HepG2 (cell line): ENCODE measurements around the gene MPP1. TPM values are rescaled to one million over a fixed set of nuclear protein-coding genes. Genes with fewer than 3 reads are reported as not detected.

Experiments used
- ATAC-seq: fragments of 200-7000 bp; cut with Tn5 transposase; 3 replicates; pipeline ENCODE4 v1.9.1; 2020; ENCODE audit warnings: mild to moderate bottlenecking, moderate library complexity
- BruUV-seq: library from RNA; stranded (reverse); fragments of 400-500 nt; replicated peaks from 2 replicates; lab custom pipeline; 2021; lab: Mats Ljungman, UMichigan
- CTCF ChIA-PET: fragments of 300-600 bp; formaldehyde crosslinking; extraction: SDS; loops from one replicate; lab custom pipeline; 2021; ENCODE audit warnings: low total read pairs, inconsistent platforms, low intra/inter-chr PET ratio; lab: Yijun Ruan, JAX
- POLR2A ChIA-PET: fragments of 350-600 bp; sonication (Branson Sonifier 250); formaldehyde crosslinking; loops from one replicate; lab custom pipeline; 2020; ENCODE audit warnings: antibody characterized with exemption, inconsistent platforms; lab: Yijun Ruan, JAX
- DNase-seq: peaks from one replicate; pipeline ENCODE4 v3.0.0-alpha.2; 2015; ENCODE audit warnings: low spot score
- FAIRE-seq: peaks from 3 replicates; lab custom pipeline; 2011; peaks lifted over from hg19 to GRCh38; lab: Jason Lieb, UNC
- H2AFZ ChIP-seq: one replicate; pipeline ENCODE4 v1.6.1; 2011; ENCODE audit warnings: low read length, inconsistent platforms
- H3K27ac ChIP-seq: fragments of 300-600 bp; 3 replicates; pipeline ENCODE4 v1.8.0; 2011; ENCODE audit warnings: mixed run types, mild to moderate bottlenecking, mixed read lengths, low read length, inconsistent platforms; ENCODE audit not compliant: insufficient read depth; ENCODE audit errors: extremely low read length
- H3K27me3 ChIP-seq, 2 experiments: fragments of 200-600 bp in 1 of 2; 2 replicates in 1 of 2; 3 replicates in 1 of 2; pipeline versions ENCODE4 v1.6.0 to v1.8.0; 2011; ENCODE audit warnings: low read length in 2 of 2, mild to moderate bottlenecking in 2 of 2, moderate library complexity in 2 of 2, inconsistent platforms in 1 of 2; ENCODE audit not compliant: insufficient read depth in 2 of 2, control insufficient read depth in 1 of 2
- H3K36me3 ChIP-seq, 2 experiments: fragments of 200-600 bp in 1 of 2; replicated peaks in 1 of 2; 2 replicates in 1 of 2; 3 replicates in 1 of 2; pipeline versions ENCODE4 v1.5.1 to v1.8.0; 2011; ENCODE audit warnings: low read length in 2 of 2, inconsistent platforms in 1 of 2; ENCODE audit not compliant: insufficient read depth in 2 of 2, control insufficient read depth in 1 of 2
- H3K4me1 ChIP-seq: 2 replicates; pipeline ENCODE4 v1.5.1; 2012; ENCODE audit warnings: low read length, inconsistent platforms; ENCODE audit not compliant: insufficient read depth
- H3K4me2 ChIP-seq: 2 replicates; pipeline ENCODE4 v1.6.0; 2011; ENCODE audit warnings: low read depth, low read length, inconsistent platforms
- H3K4me3 ChIP-seq, 3 experiments: fragments of 200-600 bp in 1 of 3; sonication (generic), shearing (Covaris generic) in 1 of 3; replicated peaks in 1 of 3; 2 replicates each; pipeline ENCODE4 v1.5.1; 2011 to 2016; ENCODE audit warnings: low read length in 3 of 3, inconsistent platforms in 2 of 3, low read depth in 2 of 3, mild to moderate bottlenecking in 2 of 3, control low read depth in 1 of 3, mixed read lengths in 1 of 3; ENCODE audit not compliant: insufficient read depth in 1 of 3
- H3K79me2 ChIP-seq: one replicate; pipeline ENCODE4 v1.6.1; 2011; ENCODE audit warnings: low read length, inconsistent platforms; ENCODE audit not compliant: insufficient read depth
- H3K9ac ChIP-seq: 2 replicates; pipeline ENCODE4 v1.6.0; 2011; ENCODE audit warnings: mild to moderate bottlenecking, low read depth, low read length, inconsistent platforms; ENCODE audit not compliant: insufficient read depth
- H3K9me3 ChIP-seq: 2 replicates; pipeline ENCODE4 v1.5.1; 2012; ENCODE audit warnings: mild to moderate bottlenecking, low read length
- H4K20me1 ChIP-seq: 2 replicates; pipeline ENCODE4 v1.6.0; 2011; ENCODE audit warnings: inconsistent platforms, mild to moderate bottlenecking, low read length, moderate library complexity; ENCODE audit not compliant: insufficient read depth
- CBFB ChIP-seq: sonication (generic); formaldehyde crosslinking; IDR thresholded peaks from 2 replicates; pipeline ENCODE4 v1.4.0; 2020; ENCODE audit warnings: missing genetic modification reagents
- ELF1 ChIP-seq: sonication (generic); formaldehyde crosslinking; IDR thresholded peaks from 2 replicates; pipeline ENCODE4 v1.4.0; 2020; ENCODE audit warnings: missing genetic modification reagents
- JUNB ChIP-seq: sonication (generic); formaldehyde crosslinking; IDR thresholded peaks from 2 replicates; pipeline ENCODE4 v1.8.0; 2022; ENCODE audit warnings: missing genetic modification reagents, mild to moderate bottlenecking, borderline replicate concordance
- POLR2AphosphoS2 ChIP-seq: IDR thresholded peaks from 2 replicates; pipeline ENCODE4 v1.6.1; 2011; ENCODE audit warnings: low read depth, low read length, improper control_type of control experiment
- SUZ12 ChIP-seq: fragments of 150-350 bp; IDR thresholded peaks from 2 replicates; pipeline ENCODE4 v1.6.1; 2014; ENCODE audit warnings: low read depth, low read length
- ZFP41 ChIP-seq: sonication (generic); formaldehyde crosslinking; IDR thresholded peaks from 2 replicates; pipeline ENCODE4 v1.4.0; 2020; ENCODE audit warnings: mild to moderate bottlenecking, missing genetic modification reagents, borderline replicate concordance
- ZMYM4 ChIP-seq: sonication (generic); formaldehyde crosslinking; IDR thresholded peaks from 2 replicates; pipeline ENCODE4 v1.8.1; 2023; ENCODE audit warnings: mild to moderate bottlenecking, missing genetic modification reagents
- ZNF292 ChIP-seq: sonication (generic); formaldehyde crosslinking; IDR thresholded peaks from 2 replicates; pipeline ENCODE4 v1.8.1; 2022; ENCODE audit warnings: mild to moderate bottlenecking, low read depth, missing genetic modification reagents, borderline replicate concordance
- ZNF644 ChIP-seq: IDR thresholded peaks from 2 replicates; pipeline ENCODE4 v1.6.1; 2016; ENCODE audit warnings: low read depth
- ZNF770 ChIP-seq: sonication (generic); formaldehyde crosslinking; IDR thresholded peaks from 2 replicates; pipeline ENCODE4 v1.5.0; 2020; ENCODE audit warnings: mild to moderate bottlenecking, missing genetic modification reagents
- WGBS: methylation state at CpG from one replicate; pipeline ENCODE4 v1.1.6; 2017; ENCODE audit warnings: low lambda C conversion rate; 5-methylcytosine and 5-hydroxymethylcytosine counted together
- in situ Hi-C: cut with HindIII; loops from 2 replicates; pipeline ENCODE4 v1.10.0; 2017; ENCODE audit warnings: low pct_unique_long_range_greater_than_20kb; ENCODE audit not compliant: extremely low pct_ligation_motif_present
- intact Hi-C: fragments of 100-400 bp; cut with micrococcal nuclease; formaldehyde crosslinking; loops from one replicate; pipeline ENCODE4 v1.10.0; 2022; ENCODE audit not compliant: unreplicated experiment
- polyA plus RNA-seq, 8 experiments: library from polyadenylated mRNA; depleted of rRNA in 3 of 8; stranded (reverse) in 7 of 8; unstranded in 1 of 8; fragments of >200 nt; fragmentation: Illumina TruSeq in 4 of 8; extraction: Trizol in 4 of 8; gene quantifications; 2 replicates each; pipeline versions ENCODE4 v1.2.1 to v1.2.3, GENCODE V29; 2011 to 2016; ENCODE audit warnings: low read depth in 4 of 8, missing spikeins in 1 of 8, mixed read lengths in 1 of 8; ENCODE audit not compliant: insufficient read depth in 1 of 8
- total RNA-seq, 5 experiments: library from RNA; depleted of rRNA; stranded (reverse); fragments of >200 nt; fragmentation: Illumina TruSeq; extraction: Trizol; gene quantifications; 2 replicates each; pipeline ENCODE4 v1.2.3, GENCODE V29; 2016; ENCODE audit warnings: low read depth in 1 of 5
- TF ChIP-seq, protein P1 (sequence below), 2 experiments: sonication (generic) in 1 of 2; formaldehyde crosslinking in 1 of 2; IDR thresholded peaks; 2 replicates each; pipeline versions ENCODE4 v1.4.0 to v1.6.1; 2018 to 2020; ENCODE audit warnings: missing genetic modification reagents in 2 of 2, borderline replicate concordance in 1 of 2, low read depth in 1 of 2, mild to moderate bottlenecking in 1 of 2, missing biosample characterization in 1 of 2

Gene MPP1
- total and polyA plus RNA-seq, 2 of the 13 experiments (the other 11 are each of a cell fraction or from before 2014, with no cell fraction given), result 7.8 to 8.1 TPM

DNA sequence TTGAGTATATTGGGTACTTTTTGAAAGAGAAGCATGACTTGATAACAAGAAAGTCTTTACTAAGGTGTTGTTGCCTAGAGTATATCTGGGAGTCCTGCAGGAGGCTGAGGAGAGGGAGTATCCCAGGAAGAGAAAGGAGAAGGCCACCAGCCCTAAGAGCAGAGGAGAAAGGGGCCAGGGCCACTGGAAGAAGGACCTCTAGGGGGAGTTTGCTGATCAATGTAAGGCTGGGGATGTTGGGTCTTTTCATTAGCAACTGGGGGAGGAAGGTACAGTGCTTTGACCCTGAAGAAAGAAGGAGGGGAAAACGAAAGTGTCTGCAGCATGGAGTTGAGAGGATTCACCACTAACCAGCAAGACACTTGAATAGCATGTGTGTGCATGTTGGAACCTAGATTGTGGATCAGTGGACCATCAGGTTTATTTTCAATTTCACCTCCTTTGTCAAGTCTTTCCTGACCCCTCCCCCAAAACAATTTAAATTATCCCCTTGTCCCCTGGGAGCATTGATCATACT lies 24.7 kb upstream of the MPP1 start:
- Histone ChIP-seq H3K9me3 (no peaks in the 10 kb centered on the region), H3K4me3 (no peak overlapping the region), H2AFZ (no peak overlapping the region), H3K4me2 (no peak overlapping the region), H4K20me1 (no peaks in the 10 kb centered on the region), H3K4me1 (no peaks in the 10 kb centered on the region), H3K9ac (no peak overlapping the region), H3K27me3 (no peaks in the 10 kb centered on the region), H3K36me3 (no peaks in the 10 kb centered on the region), H3K79me2 (no peaks in the 10 kb centered on the region), H3K27ac (no peak overlapping the region)
- ATAC-seq (no peak), FAIRE-seq (no peak), DNase-seq (no peak)
- in situ Hi-C loops (loop anchor here (25.0 kb wide), 1 partner anchor 243 kb away; the partner anchor contains the start of gene CTAG1A), intact Hi-C loops (no loop called here)
- CTCF ChIA-PET, result no interaction called here
- 0% methylated on average over 1 of the region's 1 CpG for WGBS
- BruUV-seq, result no TSS peak
- POLR2A ChIA-PET, result no interaction called here
- no peak for TF ChIP-seq ZNF292 (CRISPR knock-in tag)
- no peak for TF ChIP-seq ZFP41 (CRISPR knock-in tag)
- TF ChIP-seq, protein P1, sequence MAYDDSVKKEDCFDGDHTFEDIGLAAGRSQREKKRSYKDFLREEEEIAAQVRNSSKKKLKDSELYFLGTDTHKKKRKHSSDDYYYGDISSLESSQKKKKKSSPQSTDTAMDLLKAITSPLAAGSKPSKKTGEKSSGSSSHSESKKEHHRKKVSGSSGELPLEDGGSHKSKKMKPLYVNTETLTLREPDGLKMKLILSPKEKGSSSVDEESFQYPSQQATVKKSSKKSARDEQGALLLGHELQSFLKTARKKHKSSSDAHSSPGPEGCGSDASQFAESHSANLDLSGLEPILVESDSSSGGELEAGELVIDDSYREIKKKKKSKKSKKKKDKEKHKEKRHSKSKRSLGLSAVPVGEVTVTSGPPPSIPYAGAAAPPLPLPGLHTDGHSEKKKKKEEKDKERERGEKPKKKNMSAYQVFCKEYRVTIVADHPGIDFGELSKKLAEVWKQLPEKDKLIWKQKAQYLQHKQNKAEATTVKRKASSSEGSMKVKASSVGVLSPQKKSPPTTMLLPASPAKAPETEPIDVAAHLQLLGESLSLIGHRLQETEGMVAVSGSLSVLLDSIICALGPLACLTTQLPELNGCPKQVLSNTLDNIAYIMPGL (CRISPR knock-in tag; IDR thresholded peaks at IDR 0.05; ENCODE audit: borderline replicate concordance in 1 of 2, low read depth in 1 of 2), result no peak
- no peak for TF ChIP-seq POLR2AphosphoS2
- TF ChIP-seq ZMYM4 (CRISPR knock-in tag), result no peak
- TF ChIP-seq SUZ12, result no peak
- no peak for TF ChIP-seq ZNF644 (CRISPR knock-in tag)
- TF ChIP-seq JUNB (CRISPR knock-in tag), result no peak
- no peak for TF ChIP-seq ELF1 (CRISPR knock-in tag)
- TF ChIP-seq ZNF770 (CRISPR knock-in tag), result no peak
- no peak for TF ChIP-seq CBFB (CRISPR knock-in tag)
